Activated naive CD4-positive, alpha-beta T cell treated with anti-CD3 and anti-CD28 coated beads for 36 hours (primary cell): Measurements from ENCODE around the gene HS6ST2. TPM values are rescaled to one million over a fixed set of nuclear protein-coding genes. Genes with fewer than 3 reads are reported as not detected.

Experiments used
- CTCF ChIA-PET: fragments of 350-600 bp; sonication (Branson Sonifier 250); formaldehyde crosslinking; loops from one replicate; lab custom pipeline; 2021; ENCODE audit warnings: antibody characterized with exemption; lab: Charles Lee
- DNase-seq: peaks from one replicate; pipeline ENCODE4 v3.0.0-alpha.2; 2020
- H3K27ac Mint-ChIP-seq: one replicate; pipeline ENCODE4 v1.8.0; 2021; ENCODE audit warnings: mild to moderate bottlenecking, mixed read lengths
- H3K27me3 Mint-ChIP-seq: one replicate; pipeline ENCODE4 v1.8.0; 2021; ENCODE audit warnings: low read depth, mixed read lengths
- H3K36me3 Mint-ChIP-seq: one replicate; pipeline ENCODE4 v1.8.0; 2021; ENCODE audit warnings: low read depth, mixed read lengths
- H3K4me1 Mint-ChIP-seq: one replicate; pipeline ENCODE4 v1.8.0; 2021; ENCODE audit warnings: low read depth, mixed read lengths
- H3K4me3 Mint-ChIP-seq: one replicate; pipeline ENCODE4 v1.8.0; 2021; ENCODE audit warnings: mild to moderate bottlenecking, moderate library complexity, mixed read lengths
- H3K9me3 Mint-ChIP-seq: one replicate; pipeline ENCODE4 v1.8.0; 2021; ENCODE audit warnings: mixed read lengths
- intact Hi-C: fragments of 100-400 bp; cut with micrococcal nuclease; formaldehyde crosslinking; loops from one replicate; pipeline ENCODE4 v1.15.1; 2023
- total RNA-seq, 2 experiments: library from RNA; stranded (reverse); gene quantifications; one replicate each; pipeline ENCODE4 v1.2.3, GENCODE V29; 2021

HS6ST2 gene
- total RNA-seq, 2 experiments from 2014 or later = 0.98 to 1.3 TPM

DNA sequence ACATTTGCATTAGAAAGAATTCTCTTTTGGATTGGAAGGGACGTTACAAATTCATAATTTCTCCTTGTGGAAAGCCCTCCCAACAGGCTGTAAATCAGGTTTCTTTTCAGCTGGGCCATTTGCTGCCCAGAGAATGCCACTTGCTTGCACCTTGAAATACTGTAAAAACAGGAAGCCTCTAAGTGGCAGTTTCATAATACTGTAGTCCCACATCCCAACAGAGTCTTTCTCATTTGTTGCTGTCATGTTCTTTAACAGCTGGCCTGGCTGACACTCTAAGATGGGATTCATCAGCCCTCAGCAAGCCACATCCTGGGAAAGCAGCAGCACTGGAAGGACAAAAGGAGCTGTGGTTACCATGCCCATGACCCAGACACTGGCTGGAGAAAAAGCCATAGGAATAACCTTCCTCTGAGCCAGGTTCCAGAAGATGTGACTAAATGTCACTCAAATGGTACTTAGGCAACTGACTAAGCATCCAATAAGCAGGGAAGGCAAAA is 247.7 kb downstream of the HS6ST2 start:
- no peaks in the 10 kb centered on the region for H3K9me3 Mint-ChIP-seq
- intact Hi-C loops = no loop called here
- CTCF ChIA-PET = no interaction called here

DNA sequence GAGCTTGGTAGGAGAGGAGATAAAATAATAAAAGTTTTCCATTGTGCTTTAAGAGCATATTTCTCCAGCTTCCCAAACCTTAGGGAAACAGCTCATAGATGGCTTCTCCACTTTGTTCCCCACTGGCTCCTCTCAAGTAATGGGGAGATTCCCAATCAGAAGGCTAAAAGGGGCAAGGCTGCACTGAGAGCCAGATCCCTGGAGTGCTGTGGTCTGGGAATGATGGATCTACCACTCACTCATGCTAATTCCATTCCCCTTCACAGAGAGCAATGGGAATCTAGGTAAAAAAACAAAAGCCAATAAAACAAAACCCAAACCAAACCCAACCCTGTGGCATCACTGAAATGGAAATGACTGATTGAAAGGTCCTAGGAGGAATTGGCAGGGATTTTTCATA is 249.9 kb downstream of the HS6ST2 start:
- intact Hi-C loops = no loop called here
- Mint-ChIP-seq H3K36me3 (no peaks in the 10 kb centered on the region), H3K4me1 (peaks cover 1% of the 10 kb centered on the region), H3K27ac (no peak overlapping the region), H3K27me3 (no peaks in the 10 kb centered on the region), H3K9me3 (no peaks in the 10 kb centered on the region), H3K4me3 (no peak overlapping the region)
- CTCF ChIA-PET = no interaction called here
- DNase-seq = no peak

More for the DNA sequence above, 247.7 kb downstream of the HS6ST2 start:
- Mint-ChIP-seq H3K4me3 (no peak overlapping the region), H3K36me3 (no peaks in the 10 kb centered on the region), H3K27ac (no peak overlapping the region), H3K4me1 (peaks cover 1% of the 10 kb centered on the region), H3K27me3 (no peaks in the 10 kb centered on the region)
- no peak for DNase-seq

- Mint-ChIP-seq H3K9me3 (no peaks in the 10 kb centered on the region), H3K27ac (no peak overlapping the region), H3K4me3 (no peak overlapping the region), H3K27me3 (no peaks in the 10 kb centered on the region), H3K4me1 (no peaks in the 10 kb centered on the region), H3K36me3 (no peaks in the 10 kb centered on the region)
- CTCF ChIA-PET = no interaction called here
- intact Hi-C loops = no loop called here
- no peak for DNase-seq
Measured at GRCh38 chrX:132704769-132705168, 253.7 kb downstream of the HS6ST2 start.

DNA sequence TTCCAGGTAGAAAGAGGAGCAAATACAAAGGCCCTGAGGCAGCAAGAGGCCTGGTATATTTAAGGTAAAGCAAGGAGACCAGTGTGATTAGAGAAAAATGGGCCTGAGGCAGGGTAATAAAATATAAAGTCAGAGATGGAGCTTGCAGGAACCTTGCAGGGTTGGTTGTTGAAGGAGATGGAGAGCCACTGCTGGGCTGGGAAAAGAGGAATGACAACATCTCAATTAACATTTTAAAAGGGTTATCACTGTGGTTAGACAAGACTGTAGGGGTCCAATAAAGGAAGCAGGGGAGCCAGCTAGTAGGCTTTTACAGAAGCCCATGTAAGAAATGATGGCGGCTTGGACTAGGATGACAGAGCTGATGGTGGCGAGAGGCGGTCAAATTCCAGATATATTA is 264.0 kb downstream of the HS6ST2 start:
- no peak for DNase-seq
- no peaks in the 10 kb centered on the region for H3K9me3 Mint-ChIP-seq
- CTCF ChIA-PET = no interaction called here
- no peaks in the 10 kb centered on the region for H3K36me3 Mint-ChIP-seq
- intact Hi-C loops = no loop called here
- H3K4me3 Mint-ChIP-seq = no peak overlapping the region
- H3K27ac Mint-ChIP-seq = no peak overlapping the region
- peaks cover 2% of the 10 kb centered on the region for H3K27me3 Mint-ChIP-seq
- no peaks in the 10 kb centered on the region for H3K4me1 Mint-ChIP-seq

- intact Hi-C loops = no loop called here
- H3K4me1 Mint-ChIP-seq = no peaks in the 10 kb centered on the region
- H3K27ac Mint-ChIP-seq = no peak overlapping the region
- peaks cover 2% of the 10 kb centered on the region for H3K27me3 Mint-ChIP-seq
- no peak overlapping the region for H3K4me3 Mint-ChIP-seq
- no peaks in the 10 kb centered on the region for H3K9me3 Mint-ChIP-seq
- CTCF ChIA-PET = no interaction called here
- no peaks in the 10 kb centered on the region for H3K36me3 Mint-ChIP-seq
- DNase-seq = no peak
Measured at GRCh38 chrX:132692526-132692925, 265.9 kb downstream of the HS6ST2 start.

DNA sequence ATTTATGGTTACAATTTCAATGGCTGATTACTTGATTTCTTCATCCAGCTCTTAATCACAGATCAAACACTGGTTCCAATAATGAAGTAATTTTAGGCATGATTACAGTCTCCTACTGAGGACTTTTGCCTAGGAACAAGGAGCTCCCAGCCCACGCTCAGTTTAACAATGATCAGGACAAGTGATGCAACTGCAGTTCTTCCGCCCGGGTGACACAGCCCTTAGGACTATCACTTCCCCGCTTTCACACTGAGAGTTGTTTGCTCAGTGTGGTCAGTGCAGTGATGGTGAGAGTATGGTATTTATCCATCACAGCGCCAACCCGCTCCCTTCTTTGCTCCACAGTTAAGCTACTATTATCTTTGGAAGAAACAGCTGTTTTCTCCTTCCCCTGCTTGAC is 266.4 kb downstream of the HS6ST2 start:
- Mint-ChIP-seq H3K4me3 (no peak overlapping the region), H3K27ac (no peak overlapping the region), H3K27me3 (peaks cover 2% of the 10 kb centered on the region), H3K36me3 (no peaks in the 10 kb centered on the region), H3K9me3 (no peaks in the 10 kb centered on the region), H3K4me1 (no peaks in the 10 kb centered on the region)
- intact Hi-C loops = no loop called here
- CTCF ChIA-PET = no interaction called here
- DNase-seq = no peak

DNA sequence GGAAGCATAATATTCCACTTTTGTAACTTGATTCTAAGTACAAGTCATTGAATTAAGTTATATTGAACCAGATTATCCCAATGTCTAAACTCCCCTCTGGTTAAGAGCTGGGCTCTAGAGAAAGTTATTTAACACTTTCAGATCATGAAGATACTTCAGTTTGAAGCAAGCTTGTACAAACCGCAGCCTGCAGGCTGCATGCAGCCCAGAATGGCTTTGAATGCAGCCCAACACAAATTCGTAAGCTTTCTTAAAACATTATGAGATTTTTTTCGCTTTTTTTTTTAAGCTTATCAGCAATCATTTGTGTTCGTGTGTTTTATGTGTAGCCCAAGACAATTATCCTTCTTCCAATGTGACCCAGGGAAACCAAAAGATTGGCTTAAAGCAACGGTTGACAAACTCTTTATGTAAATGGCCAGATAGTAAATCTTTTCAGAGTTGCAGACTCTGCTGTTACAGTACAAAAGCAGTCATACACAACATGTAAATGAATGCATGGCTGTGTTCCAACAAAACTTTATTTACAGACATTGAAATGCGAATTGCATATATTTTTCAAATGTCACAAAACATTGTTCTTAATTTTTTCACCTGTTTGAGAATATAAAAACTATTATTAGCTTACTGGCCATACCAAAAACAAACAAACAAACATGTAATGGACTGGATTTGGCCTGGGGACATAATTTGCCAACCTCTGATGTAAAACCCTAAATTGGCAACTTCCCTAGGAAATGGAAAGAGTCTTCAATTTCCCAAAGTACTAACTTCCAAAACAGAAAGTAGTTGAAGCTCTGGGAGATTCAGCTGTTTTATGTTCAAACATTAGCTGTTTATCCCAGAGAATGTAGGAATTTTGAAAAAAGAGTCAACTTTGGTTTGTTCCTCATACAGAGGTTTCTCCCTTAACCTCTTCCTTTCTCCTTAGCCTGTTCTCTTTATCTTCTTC is 268.5 kb downstream of the HS6ST2 start:
- Mint-ChIP-seq H3K4me3 (no peak overlapping the region), H3K27ac (no peak overlapping the region), H3K9me3 (no peaks in the 10 kb centered on the region), H3K4me1 (no peaks in the 10 kb centered on the region), H3K36me3 (no peaks in the 10 kb centered on the region), H3K27me3 (peaks cover 2% of the 10 kb centered on the region)
- no peak for DNase-seq
- CTCF ChIA-PET = interaction anchor here (0.7 kb wide), 1 partner anchor 611 kb away, joined by 3 read pairs; no protein-coding TSS in a partner anchor
- intact Hi-C loops = no loop called here

DNA sequence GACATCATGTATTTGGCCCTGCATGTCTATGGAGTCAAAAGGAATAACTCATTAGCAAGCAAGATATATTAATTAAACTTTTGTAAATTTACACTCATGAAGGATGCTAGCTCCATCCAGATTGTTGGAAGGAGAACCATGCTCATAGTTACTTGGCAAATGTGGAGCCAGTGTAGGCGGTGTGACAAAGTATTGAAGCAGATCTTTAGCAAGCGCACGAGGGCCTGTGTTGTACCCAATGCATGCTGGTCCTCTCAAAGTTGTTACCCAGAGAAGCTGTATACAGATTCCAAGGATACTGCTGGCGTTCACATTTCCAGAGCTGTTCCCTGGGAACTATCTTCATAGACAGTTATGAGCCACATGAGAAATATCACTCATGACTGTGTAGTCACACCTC is 273.2 kb downstream of the HS6ST2 start:
- DNase-seq = no peak
- no peaks in the 10 kb centered on the region for H3K27me3 Mint-ChIP-seq
- H3K27ac Mint-ChIP-seq = no peak overlapping the region
- no peaks in the 10 kb centered on the region for H3K9me3 Mint-ChIP-seq
- no peak overlapping the region for H3K4me3 Mint-ChIP-seq
- no peaks in the 10 kb centered on the region for H3K36me3 Mint-ChIP-seq
- H3K4me1 Mint-ChIP-seq = no peaks in the 10 kb centered on the region
- intact Hi-C loops = no loop called here
- CTCF ChIA-PET = interaction anchor here (0.6 kb wide), 1 partner anchor 13 kb away, joined by 3 read pairs; no protein-coding TSS in a partner anchor

DNA sequence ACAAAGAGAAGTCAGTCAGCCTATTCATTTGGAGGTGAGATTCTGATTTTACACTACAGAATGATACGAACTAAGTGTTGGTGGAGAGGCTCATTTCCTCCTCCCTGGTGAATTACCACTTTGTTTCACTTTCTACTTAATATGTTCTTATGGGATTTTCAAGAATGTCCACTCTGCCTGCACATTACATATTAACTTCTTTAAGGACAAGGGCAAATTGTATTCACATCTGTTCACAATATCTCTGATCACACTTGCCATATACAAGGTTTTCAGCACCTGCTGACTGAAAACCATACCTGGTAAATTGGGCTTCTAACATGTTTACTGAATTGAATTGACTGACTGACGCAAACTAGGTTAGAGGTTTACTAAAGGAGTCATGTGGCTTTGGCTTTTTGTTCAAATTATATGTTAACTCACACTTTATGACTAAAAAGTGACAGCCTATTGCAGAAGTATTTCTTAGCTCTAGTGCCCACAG is 281.2 kb downstream of the HS6ST2 start:
- CTCF ChIA-PET = no interaction called here
- peaks cover 7% of the 10 kb centered on the region for H3K9me3 Mint-ChIP-seq

DNA sequence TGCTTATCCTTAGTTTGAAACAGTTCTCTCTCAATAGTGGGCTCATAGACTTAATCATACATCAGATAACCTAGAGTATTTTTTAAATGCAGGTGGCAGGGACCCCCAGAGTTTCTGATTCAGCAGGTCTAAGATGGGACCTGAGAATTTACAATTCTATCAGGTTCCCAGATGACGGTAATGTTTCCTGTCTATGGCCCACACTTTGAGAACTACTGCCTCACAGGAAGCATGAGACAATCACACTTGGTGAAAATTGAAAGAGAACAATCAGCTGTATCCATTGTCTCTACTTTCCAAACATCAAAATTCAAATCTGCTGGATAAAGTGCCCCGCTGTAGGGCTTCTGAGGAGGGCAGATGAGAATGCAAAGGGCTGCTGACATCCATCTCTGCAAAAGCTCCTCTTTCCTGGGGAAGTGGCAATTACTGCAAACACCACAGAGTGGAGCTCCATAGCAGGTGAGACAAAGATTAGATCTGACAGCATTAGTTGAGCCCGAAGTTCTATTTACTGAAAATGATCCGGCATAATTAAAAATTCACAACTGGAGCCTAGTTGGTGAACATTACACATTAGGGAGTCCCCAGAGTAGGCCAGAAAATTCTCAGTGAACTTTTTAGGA is 281.8 kb downstream of the HS6ST2 start:
- intact Hi-C loops = no loop called here
- CTCF ChIA-PET = no interaction called here
- Mint-ChIP-seq H3K9me3 (peaks cover 7% of the 10 kb centered on the region), H3K36me3 (no peaks in the 10 kb centered on the region), H3K4me1 (peaks cover 2% of the 10 kb centered on the region), H3K4me3 (no peak overlapping the region), H3K27ac (no peak overlapping the region), H3K27me3 (no peaks in the 10 kb centered on the region)
- DNase-seq = no peak

More for the DNA sequence above, 281.2 kb downstream of the HS6ST2 start:
- H3K4me1 Mint-ChIP-seq = peaks cover 2% of the 10 kb centered on the region
- no peak for DNase-seq
- no peaks in the 10 kb centered on the region for H3K27me3 Mint-ChIP-seq
- no peak overlapping the region for H3K4me3 Mint-ChIP-seq
- intact Hi-C loops = no loop called here
- H3K36me3 Mint-ChIP-seq = no peaks in the 10 kb centered on the region
- no peak overlapping the region for H3K27ac Mint-ChIP-seq

DNA sequence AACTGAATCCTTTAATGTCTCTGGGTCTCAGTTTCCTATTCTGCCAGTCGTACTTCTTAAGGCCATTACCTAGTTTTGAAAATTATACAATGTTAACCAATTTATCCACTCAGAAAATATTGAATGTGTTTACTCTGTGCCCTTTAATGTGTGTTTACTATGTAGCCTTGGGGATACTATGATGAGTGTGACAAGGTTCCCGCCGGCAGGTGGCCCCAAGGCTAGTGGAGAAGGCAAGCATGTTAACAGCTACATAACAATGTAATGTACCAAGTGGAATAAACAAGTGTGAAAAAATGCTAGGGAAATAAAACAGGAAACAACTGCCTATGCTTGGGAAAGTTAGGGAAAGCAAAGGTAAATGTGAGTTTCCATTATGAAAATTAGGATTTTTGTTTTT is 282.3 kb downstream of the HS6ST2 start:
- H3K36me3 Mint-ChIP-seq = no peaks in the 10 kb centered on the region
- intact Hi-C loops = no loop called here
- H3K27me3 Mint-ChIP-seq = no peaks in the 10 kb centered on the region
- CTCF ChIA-PET = no interaction called here
- no peak overlapping the region for H3K4me3 Mint-ChIP-seq
- no peak overlapping the region for H3K27ac Mint-ChIP-seq
- peaks cover 2% of the 10 kb centered on the region for H3K4me1 Mint-ChIP-seq
- H3K9me3 Mint-ChIP-seq = peaks cover 7% of the 10 kb centered on the region
- DNase-seq = no peak

DNA sequence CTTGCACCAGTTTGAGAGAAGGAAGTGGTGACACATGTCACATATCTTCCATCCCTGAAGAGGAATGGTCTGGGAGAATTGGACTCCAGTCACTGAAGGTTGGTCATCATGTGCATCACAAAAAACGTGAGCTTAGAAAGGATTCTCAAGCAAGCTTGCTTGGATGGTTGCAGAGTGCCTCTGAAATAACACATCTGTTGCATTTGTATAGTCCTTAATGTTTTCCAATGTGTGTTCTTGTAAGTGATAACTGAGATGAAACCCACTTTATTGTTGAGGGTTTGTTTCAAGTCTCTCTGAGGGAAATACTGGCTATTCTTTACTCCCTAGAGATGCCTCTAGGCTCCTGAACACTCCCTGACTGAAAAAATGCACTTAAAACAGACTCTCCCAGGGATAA is 285.1 kb downstream of the HS6ST2 start:
- H3K4me3 Mint-ChIP-seq = no peak overlapping the region
- no peak overlapping the region for H3K27ac Mint-ChIP-seq
- peaks cover 2% of the 10 kb centered on the region for H3K4me1 Mint-ChIP-seq
- H3K9me3 Mint-ChIP-seq = no peaks in the 10 kb centered on the region
- H3K27me3 Mint-ChIP-seq = no peaks in the 10 kb centered on the region
- no peaks in the 10 kb centered on the region for H3K36me3 Mint-ChIP-seq
- intact Hi-C loops = no loop called here
- CTCF ChIA-PET = no interaction called here
- DNase-seq = no peak
